Mammary epithelial cell (primary cell): ENCODE measurements around the gene TXNRD3.

Experiments
- EZH2 ChIP-seq: IDR thresholded peaks from 2 replicates; pipeline ENCODE4 v1.6.1; 2012; ENCODE audit warnings: low read length, inconsistent platforms, borderline replicate concordance
- TF ChIP-seq, protein P1 (sequence below), 2 donors: IDR thresholded peaks in 1 of 2; conservative IDR thresholded peaks in 1 of 2; 2 replicates each; pipeline ENCODE4 v1.5.1; 2011 to 2012; ENCODE audit warnings: inconsistent platforms in 2 of 2, low read length in 2 of 2, mild to moderate bottlenecking in 2 of 2, control low read depth in 1 of 2, low read depth in 1 of 2; ENCODE audit not compliant: insufficient read depth in 1 of 2; ENCODE audit errors: extremely low read depth in 1 of 2

GRCh38 chr3:126665221-126665936, 10.5 kb upstream of the TXNRD3 start:
- TF ChIP-seq, protein P1, sequence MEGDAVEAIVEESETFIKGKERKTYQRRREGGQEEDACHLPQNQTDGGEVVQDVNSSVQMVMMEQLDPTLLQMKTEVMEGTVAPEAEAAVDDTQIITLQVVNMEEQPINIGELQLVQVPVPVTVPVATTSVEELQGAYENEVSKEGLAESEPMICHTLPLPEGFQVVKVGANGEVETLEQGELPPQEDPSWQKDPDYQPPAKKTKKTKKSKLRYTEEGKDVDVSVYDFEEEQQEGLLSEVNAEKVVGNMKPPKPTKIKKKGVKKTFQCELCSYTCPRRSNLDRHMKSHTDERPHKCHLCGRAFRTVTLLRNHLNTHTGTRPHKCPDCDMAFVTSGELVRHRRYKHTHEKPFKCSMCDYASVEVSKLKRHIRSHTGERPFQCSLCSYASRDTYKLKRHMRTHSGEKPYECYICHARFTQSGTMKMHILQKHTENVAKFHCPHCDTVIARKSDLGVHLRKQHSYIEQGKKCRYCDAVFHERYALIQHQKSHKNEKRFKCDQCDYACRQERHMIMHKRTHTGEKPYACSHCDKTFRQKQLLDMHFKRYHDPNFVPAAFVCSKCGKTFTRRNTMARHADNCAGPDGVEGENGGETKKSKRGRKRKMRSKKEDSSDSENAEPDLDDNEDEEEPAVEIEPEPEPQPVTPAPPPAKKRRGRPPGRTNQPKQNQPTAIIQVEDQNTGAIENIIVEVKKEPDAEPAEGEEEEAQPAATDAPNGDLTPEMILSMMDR (conservative IDR thresholded peaks at IDR 0.05 in 1 of 2, IDR thresholded peaks at IDR 0.05 in 1 of 2; ENCODE audit: extremely low read depth in 1 of 2, insufficient read depth in 1 of 2, low read depth in 1 of 2, low read length in 2 of 2), result no peak
- no peak for TF ChIP-seq EZH2
